NCI-H524 (cell line): ENCODE data around the gene SLC44A5.

Experiments used
- DNase-seq, 2 experiments: peaks; one replicate each; lab custom pipeline; 2025; lab: John Stamatoyannopoulos, UW

SLC44A5 gene

GRCh38 chr1:75174031-75174760, 436.7 kb downstream of the SLC44A5 start:
- no peak for DNase-seq

DNA sequence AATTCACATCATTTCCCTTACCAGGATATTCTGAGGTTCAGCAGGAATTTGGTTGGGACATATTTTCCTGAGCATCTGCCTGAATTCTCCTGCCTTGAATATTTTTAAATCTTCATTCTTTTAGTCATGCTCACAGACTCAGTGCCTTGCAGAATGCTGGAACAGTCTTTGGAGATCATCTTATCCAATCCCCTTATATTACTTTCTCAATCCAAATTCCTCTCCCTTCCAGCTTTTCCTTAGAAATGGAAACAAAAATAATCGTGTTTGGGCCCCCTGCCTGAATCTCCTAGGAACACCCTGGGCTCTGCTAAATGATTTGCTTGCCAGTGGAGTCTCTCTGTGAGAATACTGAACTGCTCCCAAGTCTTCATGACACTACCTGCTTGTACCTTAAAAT, 438.4 kb downstream of the SLC44A5 start:
- no peak for DNase-seq

- no peak for DNase-seq
These were observed 439.0 kb downstream of the SLC44A5 start for GRCh38 chr1:75171876-75172275.

DNA sequence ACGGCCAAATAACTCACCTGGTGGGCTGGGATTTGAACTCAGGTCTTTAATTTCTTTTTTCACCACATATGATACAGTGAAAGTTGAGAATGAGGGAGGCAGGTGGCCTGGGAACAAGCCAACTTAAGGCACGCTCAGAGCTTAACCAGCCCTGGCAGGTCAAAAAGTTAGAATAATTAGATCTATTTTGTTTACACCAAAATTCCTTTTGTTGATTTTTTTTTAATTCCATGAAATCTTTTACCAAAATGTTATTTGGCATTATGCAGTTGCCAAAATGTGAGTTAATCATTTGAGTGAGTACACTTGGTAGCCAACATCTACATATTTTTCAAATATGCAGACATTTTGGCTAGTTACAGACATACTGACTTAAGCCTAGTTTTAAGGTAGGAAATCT, 439.9 kb downstream of the SLC44A5 start:
- peak in 1 of 2 experiments; percentile 24 for DNase-seq

DNA sequence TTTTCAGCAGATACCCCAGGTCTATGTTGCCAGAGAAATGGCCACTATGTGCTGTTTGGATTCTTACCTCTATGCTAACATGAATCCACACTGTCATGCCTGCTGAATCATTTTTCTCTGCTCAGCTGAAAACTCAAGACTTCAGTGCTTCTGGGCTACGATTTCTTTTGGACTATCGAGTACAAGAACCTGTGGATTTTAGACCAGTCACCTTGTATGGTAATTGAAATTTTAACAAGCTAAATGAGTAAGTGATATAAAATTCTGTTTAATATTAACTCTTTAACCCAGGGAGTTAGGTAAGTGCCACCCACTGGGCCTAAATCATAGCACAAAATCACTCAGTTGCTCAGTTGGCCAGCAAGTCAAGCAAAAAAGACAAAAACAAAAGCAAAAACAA, 440.9 kb downstream of the SLC44A5 start:
- no peak for DNase-seq

GRCh38 chr1:75166821-75167220, 444.1 kb downstream of the SLC44A5 start:
- DNase-seq, result no peak

DNA sequence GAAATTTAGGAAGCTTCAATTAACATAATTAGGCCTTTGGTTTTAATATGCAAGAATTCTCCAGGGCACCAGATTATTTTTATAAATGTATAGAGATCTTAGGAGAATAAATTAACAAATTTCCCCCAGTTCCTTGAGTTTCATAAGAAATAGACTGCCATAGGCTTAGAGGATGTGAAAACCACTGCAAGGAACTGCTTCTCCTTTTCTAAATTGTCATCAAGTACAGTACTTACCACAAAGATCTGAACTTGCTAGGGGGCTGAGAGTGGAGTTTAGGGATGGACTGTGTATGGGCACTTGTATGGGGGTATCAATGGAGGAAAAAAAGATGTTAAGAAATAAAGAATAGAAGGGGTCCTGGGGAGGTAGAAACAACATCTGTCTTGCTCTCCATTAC, 445.6 kb downstream of the SLC44A5 start:
- DNase-seq, result no peak

GRCh38 chr1:75159154-75159553, 451.8 kb downstream of the SLC44A5 start:
- no peak for DNase-seq
